Ovary (tissue), 9 donors: Measurements from ENCODE around the gene CSNK1G1. TPM values are rescaled to one million over a fixed set of nuclear protein-coding genes. Genes with fewer than 3 reads are reported as not detected.
"Not testable (repeated sequence)": the region's sequence is repeated elsewhere in the genome, so short reads cannot be mapped to it uniquely, and the experiment has no call there.

Source experiments
- DNase-seq, 5 donors: peaks; one replicate each; pipeline ENCODE4 v3.0.0-alpha.2; 2019 to 2020
- H3K27ac ChIP-seq, 2 donors: fragments of 200-600 bp; one replicate each; pipeline versions ENCODE4 v1.5.1 to v1.8.0; 2019 to 2022
- H3K27me3 ChIP-seq: fragments of 200-600 bp; one replicate; pipeline ENCODE4 v1.8.0; 2022
- H3K36me3 ChIP-seq: fragments of 200-600 bp; sonication (generic); one replicate; pipeline ENCODE4 v1.5.1; 2019
- H3K4me1 ChIP-seq: one replicate; pipeline ENCODE4 v1.8.1; 2013; ENCODE audit warnings: mild to moderate bottlenecking, moderate library complexity; ENCODE audit not compliant: insufficient read depth
- H3K4me3 ChIP-seq: fragments of 200-600 bp; sonication (generic); one replicate; pipeline ENCODE4 v1.5.1; 2017
- H3K9me3 ChIP-seq, 2 donors: fragments of 200-600 bp in 1 of 2; sonication (generic) in 1 of 2; one replicate each; pipeline versions ENCODE4 v1.5.1 to v1.8.1; 2013 to 2019; ENCODE audit warnings: mild to moderate bottlenecking in 1 of 2, moderate library complexity in 1 of 2
- CTCF ChIP-seq, 3 donors: fragments of 450-650 bp in 2 of 3; fragments of 200-600 bp in 1 of 3; IDR thresholded peaks; one replicate each; pipeline versions ENCODE4 v1.5.1 to v1.8.0; 2016 to 2022; ENCODE audit warnings: antibody characterized with exemption in 3 of 3, mild to moderate bottlenecking in 1 of 3
- EP300 ChIP-seq: sonication (generic); formaldehyde crosslinking; IDR thresholded peaks from one replicate; pipeline ENCODE4 v1.6.1; 2017; ENCODE audit warnings: antibody characterized with exemption
- POLR2A ChIP-seq: fragments of 450-650 bp; IDR thresholded peaks from one replicate; pipeline ENCODE4 v1.6.1; 2017; ENCODE audit warnings: antibody characterized with exemption, mild to moderate bottlenecking, moderate library complexity
- WGBS, 3 donors: extraction: QIAGEN DNeasy Blood & Tissue Kit in 1 of 3; methylation state at CpG; one replicate each; pipeline versions ENCODE4 v1.1.5 to v1.1.7; 2013 to 2017; 5-methylcytosine and 5-hydroxymethylcytosine counted together
- intact Hi-C, 4 donors: fragments of 100-400 bp; cut with DNase I; formaldehyde crosslinking; loops; one replicate each; pipeline versions ENCODE4 v1.11.0 to v1.15.1; 2022 to 2023
- polyA plus RNA-seq, 2 donors: library from polyadenylated mRNA; stranded (reverse); fragments of 200-250 nt in 1 of 2; fragments of 350-450 nt in 1 of 2; fragmentation: Illumina TruSeq in 1 of 2; extraction: RNeasy Lipid Tissue Mini Kit (QIAGEN cat#74804) in 1 of 2; gene quantifications; one replicate each; pipeline ENCODE4 v1.2.3, GENCODE V29; 2013 to 2014
- total RNA-seq, 7 donors: library from RNA; depleted of rRNA in 2 of 7; stranded (reverse); fragments of >200 nt in 2 of 7; fragmentation: NEBNext Ultra II Directional in 3 of 7; extraction: Animal tissue kit (Norgen Biotek cat#: 25700) in 3 of 7; gene quantifications; one replicate each; pipeline versions ENCODE4 v1.1.0 to v1.2.4, GENCODE V29; 2016 to 2023
- donor health status: DM: no; HTN: no; CAD: no; lungs with moderate emphysema.
- donor health status: DM: no; HTN: no; CAD: no.
- donor health status: Bipolar disorder and iron deficiency.
- donor health status: DM: yes; HTN: yes; CAD: no.
- donor health status: DM: no; HTN: no; CAD: no.
- donor health status: DM: yes; HTN: yes; CAD: no.

CSNK1G1 gene
- total and polyA plus RNA-seq, 9 donors: 2.9 to 23.9 (median 14.2) TPM

- Histone ChIP-seq H3K9me3 (no peaks in the 10 kb centered on the region), H3K4me3 (no peak overlapping the region), H3K36me3 (no peaks in the 10 kb centered on the region), H3K27me3 (no peaks in the 10 kb centered on the region), H3K4me1 (peaks cover 2% of the 10 kb centered on the region), H3K27ac (no peak overlapping the region)
- intact Hi-C loops: no loop called here
- TF ChIP-seq EP300 (no peak), POLR2A (no peak), CTCF (IDR thresholded peaks at IDR 0.05) (no peak)
- WGBS, 3 donors: 80 to 92% (median 85%) methylated on average over 1 of the region's 1 CpG
- no peak for DNase-seq
Observed at GRCh38 chr15:64275934-64276333, 80.0 kb downstream of the CSNK1G1 start.

GRCh38 chr15:64274341-64274950 is 81.5 kb downstream of the CSNK1G1 start:
- WGBS, 3 donors: 20 to 39% (median 29%) methylated on average over 2 of the region's 2 CpGs
- intact Hi-C loops: no loop called here

GRCh38 chr15:64267331-64267973 is 88.5 kb downstream of the CSNK1G1 start:
- H3K27me3 ChIP-seq: no peaks in the 10 kb centered on the region
- H3K36me3 ChIP-seq: no peaks in the 10 kb centered on the region
- no peak for TF ChIP-seq POLR2A
- no peak for TF ChIP-seq EP300
- TF ChIP-seq CTCF (IDR thresholded peaks at IDR 0.05): no peak
- no peak overlapping the region for H3K27ac ChIP-seq
- DNase-seq: no peak
- intact Hi-C loops: no loop called here
- H3K9me3 ChIP-seq: no peaks in the 10 kb centered on the region
- whole genome bisulfite sequencing, 3 donors: 92 to 100% (median 94%) methylated on average over 1 of the region's 1 CpG
- no peaks in the 10 kb centered on the region for H3K4me1 ChIP-seq
- H3K4me3 ChIP-seq: no peak overlapping the region

More at GRCh38 chr15:64274341-64274950, 81.5 kb downstream of the CSNK1G1 start:
- H3K4me3 ChIP-seq: no peak overlapping the region
- no peaks in the 10 kb centered on the region for H3K27me3 ChIP-seq
- H3K27ac ChIP-seq: no peak overlapping the region
- no peaks in the 10 kb centered on the region for H3K9me3 ChIP-seq
- no peaks in the 10 kb centered on the region for H3K36me3 ChIP-seq
- DNase-seq: no peak
- peaks cover 2% of the 10 kb centered on the region for H3K4me1 ChIP-seq
- TF ChIP-seq CTCF (IDR thresholded peaks at IDR 0.05) (no peak), EP300 (no peak)

- intact Hi-C loops: not testable (repeated sequence)
- 29 to 48% (median 36%) methylated on average over 1 of the region's 1 CpG for whole genome bisulfite sequencing, 3 donors
Observed at GRCh38 chr15:64265188-64265587, 90.8 kb downstream of the CSNK1G1 start.

GRCh38 chr15:64264502-64264901 is 91.5 kb downstream of the CSNK1G1 start:
- no peaks in the 10 kb centered on the region for H3K4me1 ChIP-seq
- H3K4me3 ChIP-seq: no peak overlapping the region
- DNase-seq: no peak
- no peaks in the 10 kb centered on the region for H3K9me3 ChIP-seq
- no peaks in the 10 kb centered on the region for H3K36me3 ChIP-seq
- no peak overlapping the region for H3K27ac ChIP-seq
- intact Hi-C loops: no loop called here
- 49 to 60% (median 51%) methylated on average over 4 of the region's 4 CpGs for WGBS, 3 donors
- TF ChIP-seq EP300 (no peak), CTCF (IDR thresholded peaks at IDR 0.05) (no peak), POLR2A (no peak)
- H3K27me3 ChIP-seq: no peaks in the 10 kb centered on the region

More at GRCh38 chr15:64265188-64265587, 90.8 kb downstream of the CSNK1G1 start:
- H3K9me3 ChIP-seq, DNase-seq, H3K27ac ChIP-seq, H3K4me3 ChIP-seq, H3K4me1 ChIP-seq, H3K36me3 ChIP-seq, H3K27me3 ChIP-seq: not testable (repeated sequence)
